Heart left ventricle (tissue), 16 donors: ENCODE results near the gene CBFA2T3. TPM values are rescaled to one million over a fixed set of nuclear protein-coding genes. Genes with fewer than 3 reads are reported as not detected.
A peak's percentile ranks its signal among the peaks of the same experiment; 100 is the strongest.

ENCODE experiments used
- ATAC-seq, 4 donors: fragments of 200-7000 bp; cut with Tn5 transposase; one replicate each; pipeline ENCODE4 v1.9.1; 2020 to 2022; ENCODE audit warnings: moderate library complexity in 4 of 4, mild to moderate bottlenecking in 3 of 4, moderate number of reproducible peaks in 1 of 4
- DNase-seq, 5 donors: peaks; one replicate each; pipeline ENCODE4 v3.0.0-alpha.2; 2020
- H3K27ac ChIP-seq, 12 donors: fragments of 200-600 bp; sonication (generic) in 4 of 12; one replicate each; pipeline versions ENCODE4 v1.5.0 to v1.8.0; 2016 to 2022; ENCODE audit warnings: mild to moderate bottlenecking in 2 of 12
- H3K27me3 ChIP-seq, 9 donors: fragments of 200-600 bp; sonication (generic) in 2 of 9; one replicate each; pipeline versions ENCODE4 v1.5.1 to v1.8.0; 2016 to 2022; ENCODE audit warnings: mild to moderate bottlenecking in 3 of 9
- H3K36me3 ChIP-seq, 9 donors: fragments of 200-600 bp; sonication (generic) in 2 of 9; one replicate each; pipeline versions ENCODE4 v1.5.0 to v1.8.0; 2018 to 2022; ENCODE audit warnings: mild to moderate bottlenecking in 2 of 9
- H3K4me1 ChIP-seq, 12 donors: fragments of 200-600 bp; sonication (generic) in 4 of 12; one replicate each; pipeline versions ENCODE4 v1.5.0 to v1.8.0; 2016 to 2022; ENCODE audit warnings: mild to moderate bottlenecking in 3 of 12
- H3K4me3 ChIP-seq, 12 donors: fragments of 200-600 bp; sonication (generic) in 4 of 12; one replicate each; pipeline versions ENCODE4 v1.5.0 to v1.8.0; 2017 to 2022; ENCODE audit warnings: mild to moderate bottlenecking in 9 of 12, moderate library complexity in 4 of 12
- H3K9me3 ChIP-seq, 12 donors: fragments of 200-600 bp; sonication (generic) in 4 of 12; one replicate each; pipeline versions ENCODE4 v1.5.0 to v1.8.0; 2016 to 2022; ENCODE audit warnings: mild to moderate bottlenecking in 1 of 12
- CTCF ChIP-seq, 12 donors: fragments of 200-600 bp; sonication (generic) in 4 of 12; IDR thresholded peaks; one replicate each; pipeline versions ENCODE4 v1.5.0 to v1.8.0; 2018 to 2022; ENCODE audit warnings: antibody characterized with exemption in 12 of 12, mild to moderate bottlenecking in 5 of 12
- POLR2A ChIP-seq, 2 donors: fragments of 450-650 bp; IDR thresholded peaks; one replicate each; pipeline ENCODE4 v1.6.1; 2017; ENCODE audit warnings: antibody characterized with exemption in 2 of 2, mild to moderate bottlenecking in 2 of 2, moderate library complexity in 2 of 2
- WGBS, 4 donors: extraction: QIAGEN DNeasy Blood & Tissue Kit in 2 of 4; methylation state at CpG; one replicate each; pipeline versions ENCODE4 v1.1.5 to v1.1.7; 2013 to 2018; 5-methylcytosine and 5-hydroxymethylcytosine counted together
- intact Hi-C, 10 donors: fragments of 100-400 bp; cut with DNase I; formaldehyde crosslinking; loops; one replicate each; pipeline versions ENCODE4 v1.11.1 to v1.14.2; 2022
- polyA plus RNA-seq, 2 donors: library from polyadenylated mRNA; stranded (reverse); fragments of 200-250 nt; gene quantifications; one replicate each; pipeline ENCODE4 v1.2.3, GENCODE V29; 2013
- total RNA-seq, 9 donors: library from RNA; depleted of rRNA in 2 of 9; stranded (reverse); fragments of >200 nt in 2 of 9; fragmentation: NEBNext Ultra II Directional in 3 of 9; extraction: Animal tissue kit (Norgen Biotek cat#: 25700) in 3 of 9; gene quantifications; one replicate each; pipeline versions ENCODE4 v1.1.0 to v1.2.4, GENCODE V29; 2016 to 2023
- donor health status: ischemic (EF 13 %, LVEDD 7.1; RV severe dilation, severe dysfunction).
- donor health status: healthy with polysubstance abuse.
- donor health status: DM: no; HTN: yes; CAD: no.
- donor health status: DM: no; HTN: no; CAD: no.
- donor health status: ischemic (EF 25% LVEDD 6.9; RV normal size, moderate dysfunction).
- donor health status: ischemic (EF 25% LVEDD 5.7; RV mildly dilated, moderate dysfunction).
- donor health status: healthy.
- donor health status: DM: yes; HTN: yes; CAD: no.
- donor health status: ischemic (EF 35%, LVEDD 5.7; RV mildly dilated, moderate dysfunction).
- donor health status: nonischemic (EF 11% LVEDD 7.7; RV severe dilation, severe dysfunction).
- donor health status: DM: yes; HTN: yes; CAD: no.
- donor health status: PGD.
- donor health status: ischemic (EF 29% LVEDD 5.4; RV normal size, mild dysfunction).
- donor health status: nonischemic (EF 23%, LVEDD 6.1; RV moderate dilation, normal function).

Gene CBFA2T3
- total and polyA plus RNA-seq, 11 donors, result 5.0 to 12.0 (median 5.8) TPM

- no peaks in the 10 kb centered on the region for H3K9me3 ChIP-seq
- peaks cover 0 to 74% (median 50%) of the 10 kb centered on the region in 9 donors for H3K36me3 ChIP-seq
- peaks cover 0 to 23% (median 4%) of the 10 kb centered on the region in 12 donors for H3K4me1 ChIP-seq
- ATAC-seq, result peak in 1 of 4 donors; percentile 13
- DNase-seq, result no peak
- intact Hi-C loops, result no loop called here
- H3K27me3 ChIP-seq, result peaks cover 0 to 11% (median 0%) of the 10 kb centered on the region in 9 donors
- WGBS, 4 donors, result 56 to 84% (median 58%) methylated on average over 24 to 46 of the region's 46 CpGs
- no peak overlapping the region for H3K4me3 ChIP-seq
- TF ChIP-seq POLR2A (IDR thresholded peaks at IDR 0.05) (no peak), CTCF (IDR thresholded peaks at IDR 0.05) (no peak)
- H3K27ac ChIP-seq, result no peak overlapping the region
Measured at GRCh38 chr16:88881007-88881615, 95.9 kb downstream of the CBFA2T3 start.

- WGBS, 4 donors, result 70 to 79% (median 73%) methylated on average over 27 to 36 of the region's 36 CpGs
- H3K27ac ChIP-seq, result no peak overlapping the region
- peaks cover 0 to 16% (median 0%) of the 10 kb centered on the region in 12 donors for H3K4me1 ChIP-seq
- no peak for TF ChIP-seq POLR2A (IDR thresholded peaks at IDR 0.05)
- TF ChIP-seq CTCF (IDR thresholded peaks at IDR 0.05), result no peak
- peaks cover 0 to 11% (median 0%) of the 10 kb centered on the region in 9 donors for H3K27me3 ChIP-seq
- DNase-seq (no peak), ATAC-seq (no peak)
- no peak overlapping the region for H3K4me3 ChIP-seq
- intact Hi-C loops, result no loop called here
- H3K36me3 ChIP-seq, result peaks cover 0 to 73% (median 43%) of the 10 kb centered on the region in 9 donors
- no peaks in the 10 kb centered on the region for H3K9me3 ChIP-seq
Measured at GRCh38 chr16:88880226-88881006, 96.6 kb downstream of the CBFA2T3 start.

- peaks cover 0 to 66% (median 36%) of the 10 kb centered on the region in 9 donors for H3K36me3 ChIP-seq
Measured at GRCh38 chr16:88879788-88880055, 97.3 kb downstream of the CBFA2T3 start.

More at GRCh38 chr16:88879788-88880055, 97.3 kb downstream of the CBFA2T3 start:
- Histone ChIP-seq H3K9me3 (no peaks in the 10 kb centered on the region), H3K4me3 (no peak overlapping the region), H3K27ac (no peak overlapping the region), H3K4me1 (peaks cover 0 to 15% (median 0%) of the 10 kb centered on the region in 12 donors), H3K27me3 (peaks cover 0 to 11% (median 0%) of the 10 kb centered on the region in 9 donors)
- WGBS, 4 donors, result 74 to 82% (median 78%) methylated on average over 11 of the region's 11 CpGs
- intact Hi-C loops, result no loop called here
- ATAC-seq, result no peak
- no peak for DNase-seq
- no peak for TF ChIP-seq POLR2A (IDR thresholded peaks at IDR 0.05)
- TF ChIP-seq CTCF (IDR thresholded peaks at IDR 0.05), result no peak
